ENCODE measurements around the gene USE1.

Gene USE1

DNA sequence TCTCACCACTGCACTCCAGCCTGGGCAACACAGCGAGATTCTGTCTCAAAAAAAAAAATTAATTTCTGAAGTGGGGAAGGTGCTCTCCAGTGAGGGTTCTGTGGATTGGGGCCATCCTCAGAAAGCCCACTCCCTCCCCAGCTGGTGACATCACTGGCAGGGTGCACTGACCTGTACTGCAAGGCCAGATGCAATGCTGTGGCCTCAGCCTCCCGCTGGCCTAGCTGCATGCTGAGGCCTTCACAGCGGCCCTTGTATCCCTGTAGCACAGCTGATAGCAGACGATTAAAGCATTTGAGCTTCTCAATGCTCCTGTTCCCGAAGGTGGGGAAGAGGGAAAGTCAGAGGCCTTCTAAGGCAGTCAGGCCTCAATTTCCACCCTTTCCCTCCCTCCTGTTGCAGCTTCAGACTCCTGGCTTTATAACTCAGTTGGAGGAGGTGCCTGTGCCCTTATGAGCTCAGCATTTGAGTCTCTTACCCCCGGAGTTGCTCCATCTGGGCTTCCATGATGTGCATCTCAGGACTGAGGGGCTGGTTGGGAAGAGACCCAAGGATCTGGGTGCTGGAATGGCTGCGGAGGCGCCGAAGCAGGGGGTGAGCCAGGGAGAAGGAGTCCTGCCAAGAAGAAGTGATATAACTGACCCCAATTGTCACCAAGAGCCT is 44.1 kb downstream of the USE1 start:
- no peak for DNase-seq

DNA sequence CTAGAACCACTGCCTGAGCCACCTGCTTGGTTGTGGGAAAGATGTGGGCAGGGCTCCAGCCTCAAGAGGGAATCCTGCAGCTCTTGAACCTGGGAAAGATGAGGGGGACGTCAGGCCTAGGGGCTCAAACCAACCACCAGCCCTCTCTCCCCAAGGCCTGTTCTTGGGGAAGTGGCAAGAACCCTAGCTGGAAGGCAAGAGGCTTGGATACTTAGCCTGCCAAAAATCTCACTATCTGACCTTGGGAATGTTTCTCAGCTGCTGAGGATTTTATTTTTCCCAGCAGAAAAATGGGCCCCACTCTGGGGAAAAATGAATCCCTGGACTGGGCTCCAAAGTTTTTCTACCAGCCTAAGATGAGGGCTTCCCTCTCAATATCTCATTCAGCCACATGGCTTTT is 44.8 kb downstream of the USE1 start:
- DNase-seq, result no peak

DNA sequence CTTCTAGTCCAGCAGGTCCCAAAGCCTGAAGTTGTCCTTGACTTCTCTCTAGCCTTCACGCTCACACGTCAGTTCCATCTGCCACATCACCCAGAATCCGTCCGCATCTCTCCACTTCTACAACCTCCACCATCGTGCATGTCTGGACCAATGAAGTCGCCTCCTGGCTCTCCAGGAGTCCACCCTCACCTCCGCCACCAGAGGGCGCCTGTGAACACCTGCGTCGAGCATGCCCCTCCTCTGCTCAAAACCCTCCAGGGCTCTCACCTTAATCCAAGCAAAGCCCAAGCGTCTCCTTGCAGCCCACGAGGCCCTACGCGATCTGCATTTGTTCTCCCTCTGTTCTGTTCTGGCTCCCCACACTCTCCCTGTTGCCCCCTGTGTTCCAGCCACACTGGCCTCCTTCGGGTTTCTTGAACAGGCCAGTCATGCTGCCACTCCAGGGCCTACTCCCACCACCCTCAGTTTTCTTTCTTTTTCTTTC is 45.7 kb downstream of the USE1 start:
- DNase-seq, result peak; percentile 91

DNA sequence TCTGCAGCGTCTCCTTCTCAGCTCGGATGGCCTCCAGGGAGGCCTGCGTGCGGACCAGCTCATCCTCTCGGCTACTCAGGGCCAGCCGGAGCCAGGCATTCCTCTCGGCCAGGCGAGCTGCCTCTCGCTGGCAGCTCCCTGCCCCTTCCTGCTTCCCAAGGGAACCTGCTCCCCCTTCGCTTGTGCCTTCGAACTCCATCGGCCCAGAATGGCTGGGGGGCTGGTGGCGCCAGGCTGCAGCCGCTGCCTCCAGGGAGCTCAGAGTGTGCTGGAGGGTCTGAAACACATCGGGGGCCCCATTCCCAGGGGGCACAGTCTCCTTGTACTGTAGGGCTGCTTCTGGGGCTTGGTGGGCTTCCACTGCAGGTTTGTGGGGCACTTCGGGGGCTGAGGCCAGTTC is 47.4 kb downstream of the USE1 start:
- DNase-seq, result no peak

DNA sequence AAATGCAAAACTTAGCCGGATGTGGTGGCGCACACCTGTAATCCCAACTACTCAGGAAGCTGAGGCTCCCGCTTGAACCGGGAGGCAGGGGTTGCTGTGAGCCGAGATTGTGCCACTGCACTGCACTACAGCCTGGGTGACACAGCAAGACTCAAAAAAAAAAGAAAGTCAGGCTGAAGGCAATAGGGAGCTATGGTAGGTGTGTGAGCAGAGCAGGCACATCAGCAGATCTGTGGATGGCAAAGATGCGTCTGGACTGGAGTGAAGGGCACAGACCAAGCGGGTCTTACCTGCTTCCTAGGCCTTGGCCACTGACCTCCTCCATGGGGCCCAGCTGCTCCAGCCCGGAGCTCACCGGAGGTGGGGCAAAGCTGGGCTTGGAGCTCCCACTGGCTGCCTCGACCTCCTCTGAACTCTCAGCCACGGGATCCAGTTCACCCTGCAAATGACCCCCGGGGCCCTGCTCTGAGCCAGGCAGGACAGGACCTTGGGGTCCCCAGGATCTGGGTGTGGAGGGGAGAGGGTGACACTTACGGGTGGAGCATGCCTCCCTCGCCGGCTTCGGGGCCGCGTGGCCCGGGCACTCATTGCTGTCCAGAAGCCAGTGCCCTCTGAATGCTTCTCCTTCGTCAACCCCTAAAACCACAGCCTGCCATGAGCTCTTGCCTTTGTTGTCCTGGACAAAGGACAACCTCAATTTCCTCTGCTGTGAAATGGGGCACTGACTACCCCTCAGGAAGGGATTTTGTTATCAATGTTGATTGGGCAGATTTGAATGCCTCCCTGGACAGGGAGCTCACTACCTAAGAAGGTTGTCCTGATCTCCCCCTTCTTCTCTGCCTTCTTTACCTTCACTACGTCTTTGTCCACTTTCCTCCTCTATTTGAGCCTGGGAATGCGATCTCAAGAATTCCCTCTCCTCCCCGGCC is 48.8 kb downstream of the USE1 start:
- DNase-seq, result no peak

DNA sequence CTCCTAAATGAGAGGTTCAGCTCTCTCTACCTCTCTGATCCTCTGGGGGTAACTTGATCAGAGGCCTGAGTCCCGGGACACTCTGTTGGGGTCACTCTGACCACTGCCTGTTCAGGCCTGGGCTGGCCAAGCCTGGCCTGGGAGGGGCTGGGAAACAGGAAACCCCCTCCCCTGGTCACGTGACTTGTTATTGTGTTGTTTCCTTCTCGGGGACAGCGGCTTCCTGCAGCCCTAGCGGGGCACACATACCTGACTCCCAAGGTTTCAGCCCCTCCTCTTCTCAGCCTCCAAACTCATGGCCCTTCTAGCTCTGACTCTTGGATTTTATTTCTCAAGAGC is 49.5 kb downstream of the USE1 start, which contains the start of gene USHBP1:
Gene USHBP1, minus strand, starts transcription at position 105 of the 339 bp plus-strand sequence. CDS start 446 bp downstream, outside the sequence.
- DNase-seq, result no peak

DNA sequence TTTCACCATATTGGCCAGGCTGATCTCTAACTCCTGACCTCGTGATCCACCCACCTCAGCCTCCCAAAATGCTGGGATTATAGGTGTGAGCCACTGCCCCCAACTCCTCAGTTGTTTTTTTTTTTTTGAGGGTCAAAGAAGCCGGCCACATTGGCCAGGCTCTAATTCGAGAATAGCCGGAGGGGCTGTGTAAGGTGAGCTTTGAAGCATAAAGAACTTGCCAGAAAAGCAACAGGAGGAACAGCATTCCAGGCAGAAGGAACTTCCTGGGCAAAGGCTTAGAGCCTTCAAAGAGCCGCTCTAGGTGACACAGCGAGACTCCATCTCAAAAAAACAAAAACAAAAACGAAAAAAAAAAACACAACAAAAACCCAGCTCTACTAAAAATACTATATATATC is 50.9 kb downstream of the USE1 start:
- no peak for DNase-seq

DNA sequence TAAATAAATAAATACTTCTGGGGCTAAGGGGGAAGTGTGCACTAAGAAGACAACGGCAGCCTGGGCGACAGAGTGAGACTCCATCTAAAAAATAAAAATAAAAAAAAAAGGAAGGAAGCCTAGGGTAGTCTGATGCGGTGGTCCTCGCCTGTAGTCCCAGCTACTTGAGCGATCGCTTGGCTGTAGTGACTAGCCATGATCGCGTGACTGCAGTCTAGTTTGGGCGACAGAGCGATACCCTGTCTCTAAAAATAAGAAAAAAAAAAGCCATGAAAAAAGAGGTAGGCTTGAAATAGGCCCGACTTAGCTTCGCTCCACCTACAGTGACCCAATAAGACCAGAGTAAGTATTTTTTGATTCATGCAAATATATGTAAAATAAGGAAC is 51.4 kb downstream of the USE1 start:
- DNase-seq, result no peak

DNA sequence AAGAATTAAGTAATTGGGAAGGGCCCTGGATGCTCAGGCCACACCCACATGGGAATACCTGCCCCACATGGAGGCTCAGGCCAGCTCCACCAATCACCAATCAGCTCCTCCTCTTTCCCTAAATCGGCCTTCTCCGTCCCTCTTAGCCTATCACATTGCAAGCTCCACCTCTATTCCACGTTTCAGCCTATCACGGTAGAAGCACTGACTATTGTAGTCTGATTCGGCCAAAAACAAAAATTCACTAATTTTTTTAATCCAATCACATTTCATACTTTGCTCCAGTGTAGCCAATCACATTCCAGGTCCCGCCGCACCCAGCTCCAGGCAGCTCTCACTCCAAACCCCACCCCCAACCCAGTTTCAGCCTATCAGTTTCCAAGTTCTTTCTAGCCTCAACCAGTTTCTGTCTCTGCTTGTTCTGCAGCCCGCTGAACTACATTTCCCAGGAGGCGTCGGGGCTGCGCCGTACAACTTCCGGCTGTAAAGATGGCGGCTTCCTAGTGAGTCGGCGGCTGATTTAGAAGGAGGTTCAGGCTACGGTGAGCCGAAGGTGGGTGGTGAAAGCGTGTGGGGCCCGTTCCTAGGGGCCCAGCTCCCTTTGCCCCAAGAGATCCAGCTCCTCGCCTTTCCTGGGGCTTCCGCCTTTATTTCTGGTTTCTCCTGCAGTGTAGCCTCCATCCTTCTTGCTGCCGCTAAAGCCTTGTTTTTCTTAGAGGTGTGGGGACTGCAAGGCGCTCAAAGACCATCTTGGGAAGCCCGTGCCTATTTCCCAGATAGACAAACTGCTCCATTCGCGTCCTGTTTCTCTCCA is 52.0 kb downstream of the USE1 start, which contains the start of gene BABAM1:
Gene BABAM1, plus strand, starts transcription at position 469 of the 814 bp plus-strand sequence. CDS start 1,364 bp downstream, outside the sequence.
- DNase-seq, result peak; percentile 98

DNA sequence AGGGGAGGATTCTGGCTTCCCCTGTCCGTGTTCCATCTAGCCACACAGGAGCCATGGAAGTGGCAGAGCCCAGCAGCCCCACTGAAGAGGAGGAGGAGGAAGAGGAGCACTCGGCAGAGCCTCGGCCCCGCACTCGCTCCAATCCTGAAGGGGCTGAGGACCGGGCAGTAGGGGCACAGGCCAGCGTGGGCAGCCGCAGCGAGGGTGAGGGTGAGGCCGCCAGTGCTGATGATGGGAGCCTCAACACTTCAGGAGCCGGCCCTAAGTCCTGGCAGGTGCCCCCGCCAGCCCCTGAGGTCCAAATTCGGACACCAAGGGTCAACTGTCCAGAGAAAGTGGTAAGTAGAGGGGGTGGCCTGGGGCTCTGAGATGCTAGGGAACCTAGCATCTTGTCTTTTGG is 53.6 kb downstream of the USE1 start:
- DNase-seq, result no peak

Data from CD4-positive, alpha-beta T cell treated with Interleukin-12 subunit alpha and Interleukin-12 subunit beta, for 1 hour (primary cell).